CD4-positive, alpha-beta memory T cell (primary cell): ENCODE data around the gene PARD3B. TPM values are rescaled to one million over a fixed set of nuclear protein-coding genes. Genes with fewer than 3 reads are reported as not detected.

Experiments used
- CTCF ChIA-PET: fragments of 350-600 bp; sonication (Branson Sonifier 250); formaldehyde crosslinking; loops from one replicate; lab custom pipeline; 2021; ENCODE audit warnings: inconsistent platforms; ENCODE audit not compliant: partially characterized antibody; lab: Charles Lee
- POLR2A ChIA-PET: fragments of 350-600 bp; sonication (Branson Sonifier 250); formaldehyde crosslinking; loops from one replicate; lab custom pipeline; 2021; ENCODE audit not compliant: partially characterized antibody; lab: Charles Lee
- DNase-seq, 5 donors: peaks; one replicate each; pipeline versions ENCODE4 v3.0.0 to v3.0.0-alpha.2; 2020 to 2022; ENCODE audit warnings: mixed read lengths in 1 of 5
- H3K27ac ChIP-seq: one replicate; pipeline ENCODE4 v1.7.0; 2013; ENCODE audit warnings: low read depth, low read length
- H3K27me3 ChIP-seq: 2 replicates; pipeline ENCODE4 v1.7.0; 2013; ENCODE audit warnings: mild to moderate bottlenecking, low read length, moderate library complexity; ENCODE audit not compliant: insufficient read depth
- H3K36me3 ChIP-seq: 2 replicates; pipeline ENCODE4 v1.7.0; 2013; ENCODE audit warnings: mild to moderate bottlenecking, low read length, moderate library complexity; ENCODE audit not compliant: insufficient read depth
- H3K4me1 ChIP-seq: 2 replicates; pipeline ENCODE4 v1.7.0; 2013; ENCODE audit warnings: mild to moderate bottlenecking, low read length, moderate library complexity; ENCODE audit not compliant: insufficient read depth
- H3K4me3 ChIP-seq, 2 donors: one replicate each; pipeline ENCODE4 v1.7.0; 2013; ENCODE audit warnings: low read length in 2 of 2, mild to moderate bottlenecking in 1 of 2
- H3K9me3 ChIP-seq, 2 donors: one replicate each; pipeline ENCODE4 v1.7.0; 2013; ENCODE audit warnings: low read length in 2 of 2, control low read depth in 1 of 2; ENCODE audit not compliant: control insufficient read depth in 1 of 2
- H3K27ac Mint-ChIP-seq, 7 donors: one replicate each; pipeline ENCODE4 v1.8.0; 2020 to 2021; ENCODE audit warnings: mixed read lengths in 7 of 7, mild to moderate bottlenecking in 6 of 7, inconsistent platforms in 3 of 7, moderate library complexity in 3 of 7
- H3K27me3 Mint-ChIP-seq, 2 donors: one replicate each; pipeline ENCODE4 v1.8.0; 2020 to 2021; ENCODE audit warnings: mixed read lengths in 2 of 2
- H3K36me3 Mint-ChIP-seq, 2 donors: one replicate each; pipeline ENCODE4 v1.8.0; 2020 to 2021; ENCODE audit warnings: mixed read lengths in 2 of 2, inconsistent platforms in 1 of 2, mild to moderate bottlenecking in 1 of 2
- H3K4me1 Mint-ChIP-seq, 4 donors: one replicate each; pipeline ENCODE4 v1.8.0; 2020 to 2021; ENCODE audit warnings: mixed read lengths in 4 of 4, mild to moderate bottlenecking in 1 of 4
- H3K4me3 Mint-ChIP-seq, 8 donors: one replicate each; pipeline ENCODE4 v1.8.0; 2020 to 2021; ENCODE audit warnings: mixed read lengths in 8 of 8, mild to moderate bottlenecking in 7 of 8, moderate library complexity in 6 of 8, inconsistent platforms in 3 of 8
- H3K9me3 Mint-ChIP-seq, 8 donors: one replicate each; pipeline ENCODE4 v1.8.0; 2020 to 2021; ENCODE audit warnings: mixed read lengths in 8 of 8, mild to moderate bottlenecking in 5 of 8, inconsistent platforms in 3 of 8, moderate library complexity in 1 of 8
- intact Hi-C: fragments of 100-400 bp; cut with micrococcal nuclease; formaldehyde crosslinking; loops from one replicate; pipeline ENCODE4 v1.15.1; 2023
- polyA plus RNA-seq, 2 donors: library from polyadenylated mRNA; unstranded; fragments of 300-500 nt; fragmentation: Illumina TruSeq; gene quantifications; one replicate each; pipeline ENCODE4 v1.2.3, GENCODE V29; 2021
- total RNA-seq, 2 experiments: library from RNA; stranded (reverse); gene quantifications; one replicate each; pipeline ENCODE4 v1.2.3, GENCODE V29; 2021

PARD3B gene
- total and polyA plus RNA-seq, 4 experiments from 2014 or later, result 0.44 to 1.3 (median 1.2) TPM; not detected in 1

DNA sequence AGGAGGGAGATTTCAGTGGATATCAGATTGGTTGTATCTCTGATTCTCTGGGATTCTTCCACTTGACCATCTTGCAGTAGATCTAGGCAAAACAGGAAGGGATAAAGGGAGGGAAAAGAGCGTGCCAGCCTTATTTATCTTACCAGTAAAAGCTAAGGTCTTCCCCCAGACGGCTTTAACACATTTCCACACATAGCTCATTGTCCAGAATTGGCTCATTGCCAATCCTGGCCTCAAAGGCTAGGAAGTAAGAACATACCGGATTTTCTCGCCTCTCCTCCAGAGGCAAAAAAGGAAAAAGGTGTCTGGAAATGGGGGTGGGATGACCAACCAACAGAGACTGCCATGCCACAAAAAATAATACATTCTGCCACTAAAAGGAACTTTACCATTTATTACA is 725.4 kb downstream of the PARD3B start:
- Histone ChIP-seq H3K27ac (no peak overlapping the region), H3K4me1 (no peaks in the 10 kb centered on the region), H3K36me3 (no peaks in the 10 kb centered on the region), H3K9me3 (no peaks in the 10 kb centered on the region), H3K4me3 (no peak overlapping the region), H3K27me3 (no peaks in the 10 kb centered on the region)
- H3K4me1 Mint-ChIP-seq, result no peaks in the 10 kb centered on the region
- H3K36me3 Mint-ChIP-seq, result no peaks in the 10 kb centered on the region
- no peak for DNase-seq
- intact Hi-C loops, result no loop called here
- no peaks in the 10 kb centered on the region for H3K9me3 Mint-ChIP-seq
- CTCF ChIA-PET, result interaction anchor here (1.1 kb wide), 1 partner anchor 9 kb away, joined by 3 read pairs; no protein-coding TSS in a partner anchor
- no peak overlapping the region for H3K4me3 Mint-ChIP-seq
- H3K27me3 Mint-ChIP-seq, result peaks cover 1 to 6% of the 10 kb centered on the region in 2 donors
- no peak overlapping the region for H3K27ac Mint-ChIP-seq
- POLR2A ChIA-PET, result no interaction called here

DNA sequence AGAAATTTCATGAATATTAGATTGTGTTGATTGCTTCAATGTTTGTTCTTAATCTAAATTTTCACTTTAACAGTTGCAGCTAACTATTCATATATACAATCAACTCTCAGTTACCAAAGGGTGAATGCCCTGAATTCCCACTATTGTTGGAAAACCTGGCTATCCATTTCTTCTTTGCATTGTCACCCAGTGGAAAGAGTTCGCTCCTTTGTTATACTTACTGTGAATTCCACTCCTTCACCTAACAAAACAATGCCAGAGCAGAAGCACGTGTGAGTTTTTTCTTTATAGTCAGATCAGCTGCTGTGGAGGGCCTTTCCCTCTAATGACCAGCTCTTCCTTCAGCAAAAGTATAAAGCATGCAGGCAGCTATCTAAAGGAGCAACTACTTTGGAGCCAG is 727.9 kb downstream of the PARD3B start:
- Histone ChIP-seq H3K4me3 (no peak overlapping the region), H3K4me1 (no peaks in the 10 kb centered on the region), H3K36me3 (no peaks in the 10 kb centered on the region), H3K27me3 (no peaks in the 10 kb centered on the region), H3K9me3 (no peaks in the 10 kb centered on the region), H3K27ac (no peak overlapping the region)
- Mint-ChIP-seq H3K4me3 (no peak overlapping the region), H3K4me1 (no peaks in the 10 kb centered on the region), H3K9me3 (peaks cover 0 to 5% (median 0%) of the 10 kb centered on the region in 8 donors), H3K27me3 (peaks cover 1 to 4% of the 10 kb centered on the region in 2 donors), H3K27ac (no peak overlapping the region), H3K36me3 (peaks cover 0 to 4% of the 10 kb centered on the region in 2 donors)
- ChIA-PET CTCF (no interaction called here), POLR2A (no interaction called here)
- intact Hi-C loops, result no loop called here
- no peak for DNase-seq

DNA sequence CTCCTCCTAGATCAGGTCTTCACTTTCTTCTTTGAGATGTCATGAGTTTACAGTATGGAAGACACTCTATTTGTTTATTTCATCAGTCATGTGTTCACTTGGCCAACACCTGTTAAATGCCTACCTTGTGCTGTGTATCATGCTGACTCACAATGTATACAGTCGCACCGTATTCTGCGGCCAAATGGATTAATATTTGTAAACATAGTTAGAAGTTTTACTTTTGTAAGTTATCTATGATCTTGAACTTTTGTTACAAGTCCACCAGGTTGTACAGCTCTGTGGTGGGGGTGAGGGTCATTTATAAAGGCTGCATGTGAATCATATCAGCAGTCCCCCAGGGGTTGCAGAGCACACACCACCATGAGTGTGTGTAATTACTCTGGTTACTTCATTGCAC is 728.4 kb downstream of the PARD3B start:
- Mint-ChIP-seq H3K36me3 (peaks cover 0 to 4% of the 10 kb centered on the region in 2 donors), H3K4me1 (no peaks in the 10 kb centered on the region), H3K9me3 (peaks cover 0 to 6% (median 0%) of the 10 kb centered on the region in 8 donors), H3K27ac (no peak overlapping the region), H3K27me3 (peaks cover 1 to 4% of the 10 kb centered on the region in 2 donors), H3K4me3 (no peak overlapping the region)
- DNase-seq, result no peak
- ChIA-PET CTCF (interaction anchor here (1.0 kb wide), 1 partner anchor 12 kb away, joined by 3 read pairs; no protein-coding TSS in a partner anchor), POLR2A (no interaction called here)
- intact Hi-C loops, result no loop called here
- no peaks in the 10 kb centered on the region for H3K4me1 ChIP-seq
- no peaks in the 10 kb centered on the region for H3K27me3 ChIP-seq
- H3K9me3 ChIP-seq, result no peaks in the 10 kb centered on the region
- H3K27ac ChIP-seq, result no peak overlapping the region
- no peak overlapping the region for H3K4me3 ChIP-seq
- no peaks in the 10 kb centered on the region for H3K36me3 ChIP-seq

DNA sequence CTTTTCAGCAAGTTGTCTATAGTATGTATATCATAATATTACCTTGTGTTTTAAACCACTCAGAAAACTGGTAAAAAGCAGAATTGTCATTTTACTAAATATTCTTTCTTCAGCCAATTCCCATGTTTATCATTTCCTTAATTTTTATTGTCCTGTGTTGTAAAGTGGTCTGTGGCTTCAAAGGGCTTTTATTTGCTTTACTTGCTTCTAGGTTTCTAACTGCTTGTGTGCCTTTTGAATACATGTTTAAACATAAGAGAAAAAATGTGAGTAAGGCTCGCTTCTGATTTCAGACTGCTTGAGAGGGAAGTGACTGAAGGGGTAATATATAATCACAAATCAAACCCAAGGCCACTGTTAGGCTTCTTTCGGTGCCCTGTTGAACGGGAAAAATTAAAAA is 729.5 kb downstream of the PARD3B start:
- CTCF ChIA-PET, result interaction anchor here (1.0 kb wide), 1 partner anchor 11 kb away, joined by 3 read pairs; no protein-coding TSS in a partner anchor
- Histone ChIP-seq H3K9me3 (no peaks in the 10 kb centered on the region), H3K27me3 (no peaks in the 10 kb centered on the region), H3K4me3 (no peak overlapping the region), H3K36me3 (no peaks in the 10 kb centered on the region), H3K27ac (no peak overlapping the region), H3K4me1 (no peaks in the 10 kb centered on the region)
- Mint-ChIP-seq H3K9me3 (peaks cover 0 to 6% (median 0%) of the 10 kb centered on the region in 8 donors), H3K27me3 (peaks cover 1 to 6% of the 10 kb centered on the region in 2 donors), H3K36me3 (peaks cover 0 to 4% of the 10 kb centered on the region in 2 donors), H3K27ac (no peak overlapping the region), H3K4me1 (no peaks in the 10 kb centered on the region), H3K4me3 (no peak overlapping the region)
- intact Hi-C loops, result no loop called here
- POLR2A ChIA-PET, result no interaction called here
- DNase-seq, result no peak

DNA sequence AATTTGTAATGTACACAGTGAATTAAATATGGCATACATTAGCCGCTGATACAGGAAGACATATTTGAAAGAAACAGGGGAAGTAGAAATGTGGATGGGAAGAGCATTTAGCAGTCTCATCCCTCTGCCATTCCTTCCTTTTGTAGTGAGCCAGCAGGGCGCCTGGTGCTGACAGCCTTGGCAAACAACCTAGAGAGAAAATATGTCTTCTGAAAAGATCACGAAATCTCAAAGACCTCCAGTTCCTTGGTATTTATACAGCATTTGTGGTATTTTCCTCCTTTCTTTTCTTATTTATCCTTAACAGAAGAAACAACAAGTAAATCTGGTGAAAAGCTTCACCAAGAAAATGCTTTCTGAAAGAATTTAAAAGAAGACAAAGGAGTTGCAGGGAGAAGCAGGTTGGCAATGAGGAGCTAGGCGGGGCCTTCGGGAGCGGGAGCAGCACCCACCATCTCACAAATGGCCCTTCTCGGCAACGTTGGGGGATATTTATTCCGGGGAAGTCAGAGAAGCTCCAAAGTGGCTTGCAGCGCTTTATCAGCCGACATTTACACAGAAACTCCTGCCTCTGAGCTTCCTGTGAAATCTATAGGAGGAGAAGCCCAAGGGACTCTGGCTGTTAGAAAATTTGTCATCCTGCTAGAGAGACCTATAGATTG is 731.0 kb downstream of the PARD3B start:
- H3K27me3 ChIP-seq, result no peaks in the 10 kb centered on the region
- H3K4me3 ChIP-seq, result no peak overlapping the region
- H3K4me1 ChIP-seq, result no peaks in the 10 kb centered on the region
- no peak overlapping the region for H3K27ac ChIP-seq
- peaks cover 0 to 6% (median 0%) of the 10 kb centered on the region in 8 donors for H3K9me3 Mint-ChIP-seq
- H3K4me1 Mint-ChIP-seq, result peaks cover 0 to 2% (median 0%) of the 10 kb centered on the region in 4 donors
- ChIA-PET POLR2A (no interaction called here), CTCF (no interaction called here)
- H3K27me3 Mint-ChIP-seq, result peaks cover 0 to 6% of the 10 kb centered on the region in 2 donors
- no peak overlapping the region for H3K27ac Mint-ChIP-seq
- no peaks in the 10 kb centered on the region for H3K9me3 ChIP-seq
- H3K4me3 Mint-ChIP-seq, result no peak overlapping the region
- peaks cover 0 to 4% of the 10 kb centered on the region in 2 donors for H3K36me3 Mint-ChIP-seq
- no peaks in the 10 kb centered on the region for H3K36me3 ChIP-seq
- DNase-seq, result no peak
- intact Hi-C loops, result no loop called here

DNA sequence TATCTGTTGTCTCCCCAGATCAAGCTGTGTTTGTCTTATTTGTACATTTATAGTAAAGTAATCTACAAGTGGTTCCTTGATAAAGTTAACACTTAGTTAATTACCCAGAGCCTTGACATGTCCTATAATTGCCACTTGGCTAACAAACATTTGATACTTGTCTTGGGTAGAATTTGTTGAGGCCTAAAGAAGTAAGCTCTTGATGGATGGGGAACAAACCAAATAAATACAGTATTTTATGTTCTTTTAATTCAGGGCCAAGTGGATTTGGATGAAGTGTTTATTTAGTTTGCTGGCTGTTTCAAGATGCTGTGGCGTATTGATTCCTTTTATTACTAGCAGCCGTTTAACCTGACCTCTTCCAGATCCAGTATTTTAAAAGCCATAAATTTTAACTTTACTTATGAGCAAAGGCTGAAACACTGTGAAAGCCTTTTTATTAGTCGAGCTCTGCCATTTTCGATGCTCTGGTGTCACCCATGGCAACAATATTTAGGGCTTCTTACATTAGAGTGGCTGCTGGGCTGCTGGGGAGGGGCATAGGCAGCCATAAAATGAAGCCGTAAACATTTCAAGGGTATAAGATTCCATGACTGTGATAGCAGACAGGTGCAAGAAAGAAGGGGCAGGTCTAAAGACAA is 735.4 kb downstream of the PARD3B start:
- Mint-ChIP-seq H3K4me1 (peaks cover 0 to 2% (median 0%) of the 10 kb centered on the region in 4 donors), H3K27ac (no peak overlapping the region), H3K9me3 (peaks cover 0 to 6% (median 0%) of the 10 kb centered on the region in 8 donors), H3K4me3 (no peak overlapping the region), H3K36me3 (peaks cover 0 to 4% of the 10 kb centered on the region in 2 donors), H3K27me3 (peaks cover 0 to 6% of the 10 kb centered on the region in 2 donors)
- Histone ChIP-seq H3K4me1 (no peaks in the 10 kb centered on the region), H3K9me3 (no peaks in the 10 kb centered on the region), H3K4me3 (no peak overlapping the region), H3K27me3 (no peaks in the 10 kb centered on the region), H3K27ac (no peak overlapping the region), H3K36me3 (no peaks in the 10 kb centered on the region)
- ChIA-PET POLR2A (no interaction called here), CTCF (no interaction called here)
- no peak for DNase-seq
- intact Hi-C loops, result no loop called here

DNA sequence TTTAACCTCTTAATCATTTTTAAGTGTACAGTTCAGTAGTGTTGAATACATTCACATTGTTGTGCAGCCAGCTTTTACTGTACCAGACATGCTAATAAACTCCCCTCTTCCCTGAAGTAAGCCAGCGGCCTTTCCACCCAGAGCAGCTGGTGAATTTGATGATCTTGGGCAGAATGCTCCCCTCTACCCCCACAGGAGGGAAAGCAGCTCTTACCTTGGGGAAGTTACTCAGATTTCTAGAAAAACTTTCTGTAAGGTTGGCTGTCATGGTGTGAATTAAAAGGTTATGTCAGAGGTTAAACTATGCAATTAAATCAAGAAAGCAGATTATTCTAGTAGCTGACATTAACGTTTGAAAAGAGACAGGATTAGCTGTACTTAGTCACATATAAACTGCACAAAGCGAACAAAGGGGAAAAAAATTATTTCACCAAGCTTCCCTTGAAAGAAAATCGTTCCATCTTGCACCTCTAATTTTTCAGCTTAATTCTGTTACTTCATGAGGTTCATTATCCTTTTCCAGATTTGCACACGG is 738.5 kb downstream of the PARD3B start:
- Histone ChIP-seq H3K4me3 (no peak overlapping the region), H3K4me1 (no peaks in the 10 kb centered on the region), H3K9me3 (no peaks in the 10 kb centered on the region), H3K27me3 (no peaks in the 10 kb centered on the region), H3K36me3 (no peaks in the 10 kb centered on the region), H3K27ac (no peak overlapping the region)
- CTCF ChIA-PET, result no interaction called here
- intact Hi-C loops, result no loop called here
- H3K4me3 Mint-ChIP-seq, result no peak overlapping the region
- DNase-seq, result no peak
- H3K9me3 Mint-ChIP-seq, result no peaks in the 10 kb centered on the region
- H3K4me1 Mint-ChIP-seq, result peaks cover 0 to 2% (median 0%) of the 10 kb centered on the region in 4 donors
- H3K27ac Mint-ChIP-seq, result no peak overlapping the region
- POLR2A ChIA-PET, result interaction anchor here (1.1 kb wide), 1 partner anchor 25 kb away, joined by 4 read pairs; no protein-coding TSS in a partner anchor
- peaks cover 0 to 2% of the 10 kb centered on the region in 2 donors for H3K27me3 Mint-ChIP-seq
- H3K36me3 Mint-ChIP-seq, result no peaks in the 10 kb centered on the region
